Activated CD8-positive, alpha-beta T cell treated with anti-CD3 and anti-CD28 coated beads for 36 hours (primary cell): ENCODE measurements around the gene SNX27. TPM values are rescaled to one million over a fixed set of nuclear protein-coding genes. Genes with fewer than 3 reads are reported as not detected.
"Not testable (repeated sequence)": the region's sequence is repeated elsewhere in the genome, so short reads cannot be mapped to it uniquely, and the experiment has no call there.

Source experiments
- ATAC-seq: fragments of 200-7000 bp; cut with Tn5 transposase; one replicate; pipeline ENCODE4 v1.10.0; 2021; ENCODE audit warnings: mild to moderate bottlenecking, moderate library complexity
- CTCF ChIA-PET: fragments of 350-600 bp; sonication (Branson Sonifier 250); formaldehyde crosslinking; loops from one replicate; lab custom pipeline; 2021; ENCODE audit warnings: antibody characterized with exemption; lab: Charles Lee
- POLR2A ChIA-PET: fragments of 350-600 bp; sonication (Branson Sonifier 250); formaldehyde crosslinking; loops from one replicate; lab custom pipeline; 2021; ENCODE audit warnings: antibody characterized with exemption; lab: Charles Lee
- DNase-seq: peaks from one replicate; pipeline ENCODE4 v3.0.0-alpha.2; 2020
- H3K27ac Mint-ChIP-seq: one replicate; pipeline ENCODE4 v1.8.0; 2021; ENCODE audit warnings: mild to moderate bottlenecking, mixed read lengths
- H3K27me3 Mint-ChIP-seq: one replicate; pipeline ENCODE4 v1.8.0; 2021; ENCODE audit warnings: mixed read lengths
- H3K36me3 Mint-ChIP-seq: one replicate; pipeline ENCODE4 v1.8.0; 2021; ENCODE audit warnings: low read depth, mixed read lengths
- H3K4me1 Mint-ChIP-seq: one replicate; pipeline ENCODE4 v1.8.0; 2021; ENCODE audit warnings: low read depth, mixed read lengths
- H3K4me3 Mint-ChIP-seq: one replicate; pipeline ENCODE4 v1.8.0; 2021; ENCODE audit warnings: mild to moderate bottlenecking, moderate library complexity, mixed read lengths
- H3K9me3 Mint-ChIP-seq: one replicate; pipeline ENCODE4 v1.8.0; 2021; ENCODE audit warnings: mixed read lengths
- intact Hi-C: fragments of 100-400 bp; cut with micrococcal nuclease; formaldehyde crosslinking; loops from one replicate; pipeline ENCODE4 v1.10.0; 2022
- total RNA-seq, 2 experiments: library from RNA; stranded (reverse); gene quantifications; one replicate each; pipeline ENCODE4 v1.2.3, GENCODE V29; 2021
- TF ChIP-seq, protein P1 (sequence below): fragments of 200-600 bp; IDR thresholded peaks from one replicate; pipeline ENCODE4 v1.8.0; 2022; ENCODE audit warnings: antibody characterized with exemption, mild to moderate bottlenecking

The SNX27 gene
- total RNA-seq, 2 experiments from 2014 or later, result 27.2 to 29.5 TPM

GRCh38 chr1:151641229-151641628 is 29.4 kb downstream of the SNX27 start:
- Mint-ChIP-seq H3K36me3 (peaks cover 13% of the 10 kb centered on the region), H3K27me3 (no peaks in the 10 kb centered on the region), H3K27ac (no peak overlapping the region), H3K9me3 (no peaks in the 10 kb centered on the region), H3K4me3 (no peak overlapping the region), H3K4me1 (peaks cover 12% of the 10 kb centered on the region)
- TF ChIP-seq, protein P1, sequence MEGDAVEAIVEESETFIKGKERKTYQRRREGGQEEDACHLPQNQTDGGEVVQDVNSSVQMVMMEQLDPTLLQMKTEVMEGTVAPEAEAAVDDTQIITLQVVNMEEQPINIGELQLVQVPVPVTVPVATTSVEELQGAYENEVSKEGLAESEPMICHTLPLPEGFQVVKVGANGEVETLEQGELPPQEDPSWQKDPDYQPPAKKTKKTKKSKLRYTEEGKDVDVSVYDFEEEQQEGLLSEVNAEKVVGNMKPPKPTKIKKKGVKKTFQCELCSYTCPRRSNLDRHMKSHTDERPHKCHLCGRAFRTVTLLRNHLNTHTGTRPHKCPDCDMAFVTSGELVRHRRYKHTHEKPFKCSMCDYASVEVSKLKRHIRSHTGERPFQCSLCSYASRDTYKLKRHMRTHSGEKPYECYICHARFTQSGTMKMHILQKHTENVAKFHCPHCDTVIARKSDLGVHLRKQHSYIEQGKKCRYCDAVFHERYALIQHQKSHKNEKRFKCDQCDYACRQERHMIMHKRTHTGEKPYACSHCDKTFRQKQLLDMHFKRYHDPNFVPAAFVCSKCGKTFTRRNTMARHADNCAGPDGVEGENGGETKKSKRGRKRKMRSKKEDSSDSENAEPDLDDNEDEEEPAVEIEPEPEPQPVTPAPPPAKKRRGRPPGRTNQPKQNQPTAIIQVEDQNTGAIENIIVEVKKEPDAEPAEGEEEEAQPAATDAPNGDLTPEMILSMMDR, result no peak
- ATAC-seq (no peak), DNase-seq (no peak)
- POLR2A ChIA-PET, result no interaction called here
- intact Hi-C loops, result no loop called here
- CTCF ChIA-PET, result interaction anchor here (0.5 to 1.6 kb wide), 3 partner anchors 20 to 629 kb away, joined by 3 to 5 read pairs (median 3); no protein-coding TSS in a partner anchor

GRCh38 chr1:151643085-151643484 is 31.2 kb downstream of the SNX27 start:
- CTCF ChIA-PET, result interaction anchor here (1.6 kb wide), 1 partner anchor 15 kb away, joined by 5 read pairs; no protein-coding TSS in a partner anchor
- H3K9me3 Mint-ChIP-seq, H3K27ac Mint-ChIP-seq: not testable (repeated sequence)

DNA sequence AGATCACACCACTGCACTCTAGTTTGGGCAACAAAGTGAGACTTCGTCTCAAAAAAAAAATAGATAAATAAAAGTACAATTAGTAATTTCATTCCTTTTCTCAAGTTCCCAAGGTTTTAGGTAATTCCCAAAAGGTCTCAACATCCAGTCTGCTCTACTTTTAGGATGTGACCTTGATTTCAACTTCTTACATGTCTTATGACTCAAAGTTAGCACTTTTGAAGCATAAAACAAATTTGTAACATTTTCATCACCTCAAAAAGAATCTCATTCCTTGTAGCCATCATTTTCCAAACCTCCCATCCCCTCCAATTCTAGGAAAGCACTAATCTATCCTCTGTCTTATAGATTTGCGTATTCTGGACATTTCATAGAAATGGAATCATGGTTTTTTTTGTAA is 32.2 kb downstream of the SNX27 start:
- H3K27me3 Mint-ChIP-seq, result no peaks in the 10 kb centered on the region
- TF ChIP-seq, protein P1, result no peak
- ChIA-PET POLR2A (no interaction called here), CTCF (no interaction called here)
- no peak overlapping the region for H3K4me3 Mint-ChIP-seq
- H3K9me3 Mint-ChIP-seq, result peaks cover 2% of the 10 kb centered on the region
- peaks cover 19% of the 10 kb centered on the region for H3K36me3 Mint-ChIP-seq
- DNase-seq, result no peak
- no peak overlapping the region for H3K27ac Mint-ChIP-seq
- peaks cover 12% of the 10 kb centered on the region for H3K4me1 Mint-ChIP-seq
- ATAC-seq, result no peak
- intact Hi-C loops, result no loop called here

More at GRCh38 chr1:151643085-151643484, 31.2 kb downstream of the SNX27 start:
- H3K4me1 Mint-ChIP-seq, result peaks cover 12% of the 10 kb centered on the region
- ATAC-seq, DNase-seq, intact Hi-C loops, H3K27me3 Mint-ChIP-seq, H3K4me3 Mint-ChIP-seq, POLR2A ChIA-PET: not testable (repeated sequence)
- H3K36me3 Mint-ChIP-seq, result peaks cover 17% of the 10 kb centered on the region

GRCh38 chr1:151653397-151653796 is 41.5 kb downstream of the SNX27 start:
- Mint-ChIP-seq H3K4me1 (peaks cover 10% of the 10 kb centered on the region), H3K27ac (no peak overlapping the region), H3K27me3 (no peaks in the 10 kb centered on the region), H3K9me3 (no peaks in the 10 kb centered on the region), H3K36me3 (peaks cover 24% of the 10 kb centered on the region), H3K4me3 (no peak overlapping the region)
- TF ChIP-seq, protein P1, result no peak
- POLR2A ChIA-PET, result interaction anchor here (1.0 kb wide), 1 partner anchor 171 kb away, joined by 3 read pairs; no protein-coding TSS in a partner anchor
- ATAC-seq (no peak), DNase-seq (no peak)
- intact Hi-C loops, result no loop called here
- CTCF ChIA-PET, result interaction anchor here (0.7 kb wide), 1 partner anchor 181 kb away, joined by 3 read pairs; no protein-coding TSS in a partner anchor

GRCh38 chr1:151655371-151655770 is 43.5 kb downstream of the SNX27 start:
- H3K27ac Mint-ChIP-seq, result no peak overlapping the region
- H3K36me3 Mint-ChIP-seq, result peaks cover 24% of the 10 kb centered on the region
- CTCF ChIA-PET, result interaction anchor here (0.8 to 1.9 kb wide), 3 partner anchors 18 to 62 kb away, joined by 3 to 8 read pairs (median 4); no protein-coding TSS in a partner anchor
- peaks cover 10% of the 10 kb centered on the region for H3K4me1 Mint-ChIP-seq
- TF ChIP-seq, protein P1, result no peak
- ATAC-seq (no peak), DNase-seq (no peak)
- no peak overlapping the region for H3K4me3 Mint-ChIP-seq
- no peaks in the 10 kb centered on the region for H3K9me3 Mint-ChIP-seq
- H3K27me3 Mint-ChIP-seq, result no peaks in the 10 kb centered on the region
- intact Hi-C loops, result no loop called here
- POLR2A ChIA-PET, result interaction anchor here (0.6 to 0.9 kb wide), 2 partner anchors 9 to 47 kb away, joined by 3 read pairs; no protein-coding TSS in a partner anchor
